HG02970 (cell line): ENCODE results near the gene ZDHHC22.

Source experiments
- ATAC-seq: cut with Tn5 transposase; IDR thresholded peaks from one replicate; pipeline ENCODE4 v1.9.1; 2021; ENCODE audit warnings: mild to moderate bottlenecking, moderate library complexity, moderate number of reproducible peaks; ENCODE audit not compliant: unreplicated experiment, low FRiP score

Gene ZDHHC22

GRCh38 chr14:77131206-77131605 lies 10.4 kb downstream of the ZDHHC22 start:
- no peak for ATAC-seq

- no peak for ATAC-seq
Observed at GRCh38 chr14:77130386-77130785, 11.2 kb downstream of the ZDHHC22 start.

GRCh38 chr14:77128414-77128891 lies 13.1 kb downstream of the ZDHHC22 start:
- ATAC-seq = no peak

GRCh38 chr14:77126461-77126990 lies 15.1 kb downstream of the ZDHHC22 start:
- ATAC-seq = no peak

- ATAC-seq = no peak
Observed at GRCh38 chr14:77125823-77126325, 15.7 kb downstream of the ZDHHC22 start.

GRCh38 chr14:77125281-77125801 lies 16.2 kb downstream of the ZDHHC22 start:
- ATAC-seq = no peak

GRCh38 chr14:77124345-77125280 lies 17.0 kb downstream of the ZDHHC22 start:
- ATAC-seq = no peak

- no peak for ATAC-seq
Observed at GRCh38 chr14:77123381-77124325, 17.9 kb downstream of the ZDHHC22 start.

- ATAC-seq = no peak
Observed at GRCh38 chr14:77122526-77123125, 19.0 kb downstream of the ZDHHC22 start.

- ATAC-seq = peak; percentile 77
Observed at GRCh38 chr14:77120771-77121743, 20.5 kb downstream of the ZDHHC22 start.

- no peak for ATAC-seq
Observed at GRCh38 chr14:77119851-77120250, 21.7 kb downstream of the ZDHHC22 start.

GRCh38 chr14:77116172-77116817 lies 25.3 kb downstream of the ZDHHC22 start:
- ATAC-seq = no peak

- no peak for ATAC-seq
Observed at GRCh38 chr14:77114609-77115008, 27.0 kb downstream of the ZDHHC22 start.

- no peak for ATAC-seq
Observed at GRCh38 chr14:77113644-77114043, 27.9 kb downstream of the ZDHHC22 start.

GRCh38 chr14:77111021-77111420 lies 30.6 kb downstream of the ZDHHC22 start:
- no peak for ATAC-seq

- ATAC-seq = no peak
Observed at GRCh38 chr14:77110286-77110685, 31.3 kb downstream of the ZDHHC22 start.

GRCh38 chr14:77109656-77110055 lies 31.9 kb downstream of the ZDHHC22 start:
- ATAC-seq = no peak

GRCh38 chr14:77108753-77109152 lies 32.8 kb downstream of the ZDHHC22 start:
- ATAC-seq = no peak
